ENCODE results near the gene ITPRID1. TPM values are rescaled to one million over a fixed set of nuclear protein-coding genes. Genes with fewer than 3 reads are reported as not detected.

The ITPRID1 gene
- total and polyA plus RNA-seq, 10 of the 15 experiments (the other 5 are each of a cell fraction or from before 2014, with no cell fraction given), result 0.06 TPM; not detected in 9

- Histone ChIP-seq H3K27me3 (replicated peaks in 1 of 2; ENCODE audit: control insufficient read depth in 2 of 2, insufficient read depth in 2 of 2, low read length in 1 of 2) (no peaks in the 10 kb centered on the region; a peak in 1 of 4 replicates), H3K27ac (ENCODE audit: control insufficient read depth, insufficient read depth) (no peak overlapping the region), H3K36me3 (ENCODE audit: control insufficient read depth in 2 of 2, insufficient read depth in 2 of 2, low read length in 1 of 2) (no peaks in the 10 kb centered on the region), H2AFZ (ENCODE audit: control insufficient read depth, low read depth, low read length) (no peak overlapping the region), H4K20me1 (ENCODE audit: control insufficient read depth, insufficient read depth) (no peaks in the 10 kb centered on the region), H3K4me1 (ENCODE audit: control insufficient read depth, insufficient read depth, low read length) (peaks cover 8% of the 10 kb centered on the region), H3K4me2 (ENCODE audit: control insufficient read depth, insufficient read depth) (no peak overlapping the region), H3K9me3 (replicated peaks; ENCODE audit: control insufficient read depth, insufficient read depth, low read length) (no peaks in the 10 kb centered on the region), H3K79me2 (ENCODE audit: control insufficient read depth, insufficient read depth, low read length) (no peaks in the 10 kb centered on the region), H3K9ac (ENCODE audit: control insufficient read depth, insufficient read depth, low read length) (no peak overlapping the region), H3K4me3 (no peak overlapping the region)
- TF ChIP-seq ZNF217 (IDR thresholded peaks at IDR 0.05) (no peak), SP1 (IDR thresholded peaks at IDR 0.05; ENCODE audit: low read depth, low read length) (no peak), ZBTB4 (CRISPR knock-in tag; IDR thresholded peaks at IDR 0.05) (no peak), ZBTB11 (CRISPR knock-in tag; IDR thresholded peaks at IDR 0.05) (no peak), STAT3 (IDR thresholded peaks at IDR 0.05; ENCODE audit: low read depth, low read length) (no peak), ZNF384 (IDR thresholded peaks at IDR 0.05; ENCODE audit: borderline replicate concordance, low read depth, low read length) (no peak), EGR1 (IDR thresholded peaks at IDR 0.05; ENCODE audit: borderline replicate concordance in 1 of 2, low read depth in 2 of 2, low read length in 2 of 2) (no peak), HCFC1 (IDR thresholded peaks at IDR 0.05; ENCODE audit: low read length) (no peak), NR2C1 (IDR thresholded peaks at IDR 0.05) (no peak)
- no peak for FAIRE-seq
- RAD21 ChIA-PET (ENCODE audit: unreplicated experiment), result no interaction called here
- WGBS (ENCODE audit: insufficient coverage, insufficient replicate concordance, low lambda C conversion rate, missing lambda C conversion rate), result 74% methylated on average over 11 of the region's 11 CpGs
- POLR2A ChIA-PET, result no interaction called here
- DNase-seq (ENCODE audit: low read depth, low spot score), result no peak
- intact Hi-C loops (cut with micrococcal nuclease; ENCODE audit: unreplicated experiment) (no loop called here), in situ Hi-C loops (cut with MboI) (no loop called here)
- ATAC-seq, result no peak
- BruUV-seq (replicated peaks), result no TSS peak
- CTCF ChIA-PET, result interaction anchor here (1.3 to 1.8 kb wide), 4 partner anchors 11 to 678 kb away, joined by 3 to 7 read pairs (median 3); no protein-coding TSS in a partner anchor
- SMC1A ChIA-PET (ENCODE audit: uncharacterized antibody, unreplicated experiment), result no interaction called here
Observed at GRCh38 chr7:31476941-31477677, 36.8 kb upstream of the ITPRID1 start.
